Measurements from ENCODE around the gene IL1R1.

GRCh38 chr2:102139851-102140250, 2.7 kb upstream of the IL1R1 start:
- TF ChIP-seq, protein P1, sequence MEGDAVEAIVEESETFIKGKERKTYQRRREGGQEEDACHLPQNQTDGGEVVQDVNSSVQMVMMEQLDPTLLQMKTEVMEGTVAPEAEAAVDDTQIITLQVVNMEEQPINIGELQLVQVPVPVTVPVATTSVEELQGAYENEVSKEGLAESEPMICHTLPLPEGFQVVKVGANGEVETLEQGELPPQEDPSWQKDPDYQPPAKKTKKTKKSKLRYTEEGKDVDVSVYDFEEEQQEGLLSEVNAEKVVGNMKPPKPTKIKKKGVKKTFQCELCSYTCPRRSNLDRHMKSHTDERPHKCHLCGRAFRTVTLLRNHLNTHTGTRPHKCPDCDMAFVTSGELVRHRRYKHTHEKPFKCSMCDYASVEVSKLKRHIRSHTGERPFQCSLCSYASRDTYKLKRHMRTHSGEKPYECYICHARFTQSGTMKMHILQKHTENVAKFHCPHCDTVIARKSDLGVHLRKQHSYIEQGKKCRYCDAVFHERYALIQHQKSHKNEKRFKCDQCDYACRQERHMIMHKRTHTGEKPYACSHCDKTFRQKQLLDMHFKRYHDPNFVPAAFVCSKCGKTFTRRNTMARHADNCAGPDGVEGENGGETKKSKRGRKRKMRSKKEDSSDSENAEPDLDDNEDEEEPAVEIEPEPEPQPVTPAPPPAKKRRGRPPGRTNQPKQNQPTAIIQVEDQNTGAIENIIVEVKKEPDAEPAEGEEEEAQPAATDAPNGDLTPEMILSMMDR (IDR thresholded peaks at IDR 0.05), result no peak
- TF ChIP-seq POLR2A (IDR thresholded peaks at IDR 0.05), result no peak
